ENCODE results near the gene TDRD12. TPM values are rescaled to one million over a fixed set of nuclear protein-coding genes. Genes with fewer than 3 reads are reported as not detected.

Gene TDRD12
- total RNA-seq, 1 donor from 2014 or later = 0.07 TPM

DNA sequence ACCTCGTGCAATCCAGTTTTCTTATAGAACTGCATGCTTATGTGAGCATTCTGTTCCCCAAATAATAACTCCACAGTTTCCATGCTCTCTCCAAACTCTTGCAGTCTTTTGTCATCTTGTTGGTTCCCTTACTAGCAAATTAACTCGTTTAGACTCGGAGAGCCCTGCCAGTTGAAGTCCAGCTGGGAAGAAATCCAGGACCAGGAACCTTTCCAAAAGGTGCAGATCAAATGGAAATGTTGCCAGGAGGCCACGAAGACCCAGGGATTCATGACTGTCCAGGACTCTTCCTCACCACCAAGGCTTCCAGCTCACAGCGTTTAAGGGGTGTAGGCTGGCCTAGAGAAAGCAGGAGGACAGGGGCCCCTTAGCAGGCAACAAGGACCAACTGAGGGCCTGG lies 2.1 kb upstream of the TDRD12 start:
- H3K27ac ChIP-seq = no peak overlapping the region
- H4K20me1 ChIP-seq (ENCODE audit: low read depth) = no peaks in the 10 kb centered on the region

DNA sequence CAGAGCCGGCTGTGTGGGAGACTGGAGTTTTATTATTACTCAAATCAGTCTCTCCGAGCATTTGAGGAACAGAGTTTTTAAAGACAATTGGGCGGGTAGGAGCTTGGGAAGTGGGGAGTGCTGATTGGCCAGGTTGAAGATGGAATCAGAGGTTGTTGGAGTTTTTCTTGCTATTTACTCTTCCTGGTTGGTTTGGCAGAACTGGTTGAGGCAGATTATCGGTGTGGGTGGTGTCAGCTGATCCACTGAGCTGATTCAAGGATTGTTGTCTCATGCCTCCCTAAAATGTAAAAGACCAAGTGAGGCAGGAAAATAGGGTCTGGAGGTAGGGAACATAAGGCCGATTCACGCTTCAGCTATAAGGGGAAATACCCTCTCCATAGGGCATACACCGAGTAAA lies 1.3 kb upstream of the TDRD12 start:
- H3K27me3 ChIP-seq = no peaks in the 10 kb centered on the region
- Mint-ChIP-seq H3K27me3 (ENCODE audit: insufficient read depth, low read depth) (peaks cover 5% of the 10 kb centered on the region), H3K36me3 (peaks cover 3% of the 10 kb centered on the region), H3K27ac (no peak overlapping the region), H3K9me3 (peaks cover 2% of the 10 kb centered on the region), H3K4me3 (no peak overlapping the region), H3K4me1 (no peaks in the 10 kb centered on the region)
- no peaks in the 10 kb centered on the region for H3K36me3 ChIP-seq
- H3K4me3 ChIP-seq = no peak overlapping the region
- H3K9ac ChIP-seq = no peak overlapping the region
- DNase-seq (ENCODE audit: low spot score) = no peak
- no peaks in the 10 kb centered on the region for H3F3A ChIP-seq (ENCODE audit: low read depth)
- no peaks in the 10 kb centered on the region for H3K79me2 ChIP-seq (ENCODE audit: low read depth)
- no peak overlapping the region for H3K4me2 ChIP-seq
- no peak overlapping the region for H2AFZ ChIP-seq (replicated peaks)
- H3K4me1 ChIP-seq = no peaks in the 10 kb centered on the region
- no peaks in the 10 kb centered on the region for H4K20me1 ChIP-seq (ENCODE audit: low read depth)
- TF ChIP-seq EZH2phosphoT487 (IDR thresholded peaks at IDR 0.05) (no peak), EZH2 (IDR thresholded peaks at IDR 0.05) (no peak)
- TF ChIP-seq, protein P1, sequence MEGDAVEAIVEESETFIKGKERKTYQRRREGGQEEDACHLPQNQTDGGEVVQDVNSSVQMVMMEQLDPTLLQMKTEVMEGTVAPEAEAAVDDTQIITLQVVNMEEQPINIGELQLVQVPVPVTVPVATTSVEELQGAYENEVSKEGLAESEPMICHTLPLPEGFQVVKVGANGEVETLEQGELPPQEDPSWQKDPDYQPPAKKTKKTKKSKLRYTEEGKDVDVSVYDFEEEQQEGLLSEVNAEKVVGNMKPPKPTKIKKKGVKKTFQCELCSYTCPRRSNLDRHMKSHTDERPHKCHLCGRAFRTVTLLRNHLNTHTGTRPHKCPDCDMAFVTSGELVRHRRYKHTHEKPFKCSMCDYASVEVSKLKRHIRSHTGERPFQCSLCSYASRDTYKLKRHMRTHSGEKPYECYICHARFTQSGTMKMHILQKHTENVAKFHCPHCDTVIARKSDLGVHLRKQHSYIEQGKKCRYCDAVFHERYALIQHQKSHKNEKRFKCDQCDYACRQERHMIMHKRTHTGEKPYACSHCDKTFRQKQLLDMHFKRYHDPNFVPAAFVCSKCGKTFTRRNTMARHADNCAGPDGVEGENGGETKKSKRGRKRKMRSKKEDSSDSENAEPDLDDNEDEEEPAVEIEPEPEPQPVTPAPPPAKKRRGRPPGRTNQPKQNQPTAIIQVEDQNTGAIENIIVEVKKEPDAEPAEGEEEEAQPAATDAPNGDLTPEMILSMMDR (IDR thresholded peaks at IDR 0.05) = no peak
- H3K27ac ChIP-seq = no peak overlapping the region
- no peaks in the 10 kb centered on the region for H3K9me3 ChIP-seq (ENCODE audit: low read depth)

More for the DNA sequence above, 2.1 kb upstream of the TDRD12 start:
- H2AFZ ChIP-seq (replicated peaks) = no peak overlapping the region
- no peaks in the 10 kb centered on the region for H3K4me1 Mint-ChIP-seq
- peaks cover 3% of the 10 kb centered on the region for H3K36me3 Mint-ChIP-seq
- H3K27ac Mint-ChIP-seq = no peak overlapping the region
- H3K9me3 Mint-ChIP-seq = peaks cover 2% of the 10 kb centered on the region
- H3K4me3 Mint-ChIP-seq = no peak overlapping the region
- H3K36me3 ChIP-seq = no peaks in the 10 kb centered on the region
- no peaks in the 10 kb centered on the region for H3F3A ChIP-seq (ENCODE audit: low read depth)
- H3K79me2 ChIP-seq (ENCODE audit: low read depth) = no peaks in the 10 kb centered on the region
- H3K9me3 ChIP-seq (ENCODE audit: low read depth) = no peaks in the 10 kb centered on the region
- no peaks in the 10 kb centered on the region for H3K27me3 ChIP-seq
- H3K4me1 ChIP-seq = no peaks in the 10 kb centered on the region
- H3K4me2 ChIP-seq = no peak overlapping the region
- peaks cover 5% of the 10 kb centered on the region for H3K27me3 Mint-ChIP-seq (ENCODE audit: insufficient read depth, low read depth)
- TF ChIP-seq, protein P1 (IDR thresholded peaks at IDR 0.05) = no peak
- TF ChIP-seq EZH2phosphoT487 (IDR thresholded peaks at IDR 0.05) = no peak
- no peak for TF ChIP-seq EZH2 (IDR thresholded peaks at IDR 0.05)
- no peak overlapping the region for H3K4me3 ChIP-seq
- no peak overlapping the region for H3K9ac ChIP-seq
- DNase-seq (ENCODE audit: low spot score) = no peak

DNA sequence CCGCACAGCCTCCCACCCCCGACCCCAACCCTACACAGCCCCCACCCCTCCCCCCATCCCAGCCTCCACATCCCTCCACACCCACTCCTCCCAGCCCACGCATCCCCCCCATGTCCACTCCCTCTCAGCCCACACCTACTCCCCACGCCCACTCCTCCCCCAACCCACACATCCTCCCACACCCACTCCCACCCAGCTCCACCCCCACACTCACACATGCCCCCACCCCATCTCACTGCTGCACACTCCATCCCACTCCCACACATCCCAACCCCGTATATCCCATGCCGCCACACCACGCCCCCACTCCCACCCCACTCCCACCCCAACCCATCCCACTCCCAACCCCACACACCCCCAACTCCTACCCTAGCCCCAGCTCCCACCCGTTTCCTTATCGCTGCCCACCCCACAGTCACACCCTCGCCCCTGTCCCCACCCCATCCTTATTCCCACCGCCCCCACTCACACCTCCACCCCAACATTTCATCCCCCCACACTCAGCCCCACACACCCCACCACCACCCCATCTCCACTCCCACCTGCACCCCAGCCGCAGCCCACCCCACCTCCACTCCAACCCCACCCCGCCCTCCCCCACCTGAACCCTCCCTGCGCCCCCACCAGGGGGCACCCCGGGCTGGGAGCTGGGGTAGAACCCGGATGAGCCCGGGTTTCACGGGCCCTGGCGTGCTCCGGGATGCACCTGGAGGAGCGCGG lies 809 bp downstream of the TDRD12 start:
- Histone ChIP-seq H4K20me1 (ENCODE audit: low read depth) (no peaks in the 10 kb centered on the region), H3K27me3 (no peaks in the 10 kb centered on the region), H3K27ac (no peak overlapping the region), H3K4me2 (no peak overlapping the region), H3F3A (ENCODE audit: low read depth) (no peaks in the 10 kb centered on the region), H3K79me2 (ENCODE audit: low read depth) (no peaks in the 10 kb centered on the region), H3K9ac (no peak overlapping the region), H2AFZ (replicated peaks) (no peak overlapping the region), H3K4me1 (no peaks in the 10 kb centered on the region), H3K36me3 (no peaks in the 10 kb centered on the region), H3K4me3 (no peak overlapping the region), H3K9me3 (ENCODE audit: low read depth) (no peaks in the 10 kb centered on the region)
- peaks cover 5% of the 10 kb centered on the region for H3K27me3 Mint-ChIP-seq (ENCODE audit: insufficient read depth, low read depth)
- no peak for DNase-seq (ENCODE audit: low spot score)
- peaks cover 2% of the 10 kb centered on the region for H3K9me3 Mint-ChIP-seq
- no peaks in the 10 kb centered on the region for H3K4me1 Mint-ChIP-seq
- TF ChIP-seq EZH2 (IDR thresholded peaks at IDR 0.05) = no peak
- TF ChIP-seq, protein P1 (IDR thresholded peaks at IDR 0.05) = no peak
- no peak for TF ChIP-seq EZH2phosphoT487 (IDR thresholded peaks at IDR 0.05)
- H3K36me3 Mint-ChIP-seq = no peaks in the 10 kb centered on the region
- H3K4me3 Mint-ChIP-seq = no peak overlapping the region
- no peak overlapping the region for H3K27ac Mint-ChIP-seq
